MM.1S (cell line): ENCODE data around the gene TMEM114.

Source experiments
- DNase-seq: peaks from one replicate; pipeline ENCODE4 v3.0.0-alpha.2; 2015
- H2AFZ ChIP-seq: fragments of 300-600 bp; sonication (generic); 2 replicates; pipeline ENCODE4 v1.6.0; 2016; ENCODE audit warnings: antibody characterized with exemption, low read length
- H3F3A ChIP-seq: fragments of 300-600 bp; sonication (generic); 2 replicates; pipeline ENCODE4 v1.6.1; 2016; ENCODE audit warnings: mild to moderate bottlenecking, antibody characterized with exemption, low read length, moderate library complexity, mixed read lengths; ENCODE audit not compliant: insufficient read depth
- H3K27ac ChIP-seq: fragments of 300-600 bp; sonication (generic); 2 replicates; pipeline ENCODE4 v1.5.1; 2016; ENCODE audit warnings: mild to moderate bottlenecking, low read length
- H3K27me3 ChIP-seq: fragments of 300-600 bp; sonication (generic); replicated peaks from 2 replicates; pipeline ENCODE4 v1.6.0; 2016; ENCODE audit warnings: low read length; ENCODE audit not compliant: insufficient read depth
- H3K36me3 ChIP-seq: fragments of 300-600 bp; sonication (generic); replicated peaks from 2 replicates; pipeline ENCODE4 v1.6.1; 2016; ENCODE audit warnings: mild to moderate bottlenecking, low read length, mixed read lengths; ENCODE audit not compliant: insufficient read depth
- H3K4me1 ChIP-seq: fragments of 300-600 bp; sonication (generic); 2 replicates; pipeline ENCODE4 v1.6.1; 2016; ENCODE audit warnings: low read length, mixed read lengths
- H3K4me2 ChIP-seq: fragments of 300-600 bp; sonication (generic); 2 replicates; pipeline ENCODE4 v1.6.0; 2016; ENCODE audit warnings: low read depth, low read length
- H3K4me3 ChIP-seq: fragments of 300-600 bp; sonication (generic); 2 replicates; pipeline ENCODE4 v1.5.1; 2016; ENCODE audit warnings: low read length, mixed read lengths
- H3K79me2 ChIP-seq: fragments of 300-600 bp; sonication (generic); 2 replicates; pipeline ENCODE4 v1.6.1; 2016; ENCODE audit warnings: mixed run types, low read length, mixed read lengths
- H3K9ac ChIP-seq: fragments of 300-600 bp; sonication (generic); 2 replicates; pipeline ENCODE4 v1.6.1; 2016; ENCODE audit warnings: low read length, mixed read lengths
- H3K9me2 ChIP-seq: fragments of 300-600 bp; sonication (generic); replicated peaks from 2 replicates; pipeline ENCODE4 v1.6.1; 2016; ENCODE audit warnings: mild to moderate bottlenecking, low read length, mixed read lengths; ENCODE audit not compliant: insufficient read depth
- H3K9me3 ChIP-seq: fragments of 300-600 bp; sonication (generic); replicated peaks from 2 replicates; pipeline ENCODE4 v1.6.1; 2016; ENCODE audit warnings: mild to moderate bottlenecking, low read length, mixed read lengths; ENCODE audit not compliant: insufficient read depth
- H4K20me1 ChIP-seq: fragments of 300-600 bp; sonication (generic); 2 replicates; pipeline ENCODE4 v1.6.1; 2016; ENCODE audit warnings: mild to moderate bottlenecking, low read length, moderate library complexity, mixed read lengths; ENCODE audit not compliant: insufficient read depth
- CTCF ChIP-seq: fragments of 300-600 bp; sonication (generic); IDR thresholded peaks from 2 replicates; pipeline ENCODE4 v1.5.1; 2016; ENCODE audit warnings: antibody characterized with exemption, low read length, mixed read lengths
- EZH2 ChIP-seq: fragments of 300-600 bp; sonication (generic); optimal IDR thresholded peaks from 2 replicates; pipeline ENCODE3; 2017; ENCODE audit warnings: low read depth, mild to moderate bottlenecking, antibody characterized with exemption, low read length, mixed read lengths
- EZH2phosphoT487 ChIP-seq: fragments of 300-600 bp; sonication (generic); IDR thresholded peaks from 2 replicates; pipeline ENCODE4 v1.6.1; 2018; ENCODE audit warnings: antibody characterized with exemption, low read length

The TMEM114 gene

DNA sequence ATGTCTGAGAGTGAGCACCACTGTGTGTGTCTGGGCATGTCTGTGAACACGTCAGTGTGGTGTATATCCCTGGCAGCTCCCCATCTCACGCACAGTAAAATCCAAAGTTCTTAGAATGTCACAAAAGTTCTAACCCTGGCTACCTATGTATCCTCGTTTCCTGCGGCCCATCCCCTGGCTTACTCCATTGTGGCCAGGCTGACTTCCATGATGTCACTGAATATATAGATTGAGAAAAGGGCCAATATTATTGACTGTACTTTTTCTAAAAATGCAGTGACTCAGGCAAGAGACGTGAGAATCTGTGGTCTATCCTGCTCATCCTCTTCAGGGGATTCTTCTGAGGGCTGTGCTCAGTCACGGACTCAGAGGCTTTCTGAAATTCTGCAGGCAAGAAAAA is 30.2 kb upstream of the TMEM114 start:
- Histone ChIP-seq H3K27ac (no peak overlapping the region), H4K20me1 (no peaks in the 10 kb centered on the region), H3K9ac (no peak overlapping the region), H2AFZ (no peak overlapping the region), H3K36me3 (no peaks in the 10 kb centered on the region), H3K9me2 (no peaks in the 10 kb centered on the region), H3F3A (no peaks in the 10 kb centered on the region), H3K4me1 (no peaks in the 10 kb centered on the region), H3K4me2 (no peak overlapping the region), H3K9me3 (no peaks in the 10 kb centered on the region), H3K27me3 (no peaks in the 10 kb centered on the region), H3K79me2 (peaks cover 38% of the 10 kb centered on the region), H3K4me3 (no peak overlapping the region)
- DNase-seq: no peak
- TF ChIP-seq EZH2phosphoT487 (no peak), CTCF (no peak), EZH2 (no peak)

DNA sequence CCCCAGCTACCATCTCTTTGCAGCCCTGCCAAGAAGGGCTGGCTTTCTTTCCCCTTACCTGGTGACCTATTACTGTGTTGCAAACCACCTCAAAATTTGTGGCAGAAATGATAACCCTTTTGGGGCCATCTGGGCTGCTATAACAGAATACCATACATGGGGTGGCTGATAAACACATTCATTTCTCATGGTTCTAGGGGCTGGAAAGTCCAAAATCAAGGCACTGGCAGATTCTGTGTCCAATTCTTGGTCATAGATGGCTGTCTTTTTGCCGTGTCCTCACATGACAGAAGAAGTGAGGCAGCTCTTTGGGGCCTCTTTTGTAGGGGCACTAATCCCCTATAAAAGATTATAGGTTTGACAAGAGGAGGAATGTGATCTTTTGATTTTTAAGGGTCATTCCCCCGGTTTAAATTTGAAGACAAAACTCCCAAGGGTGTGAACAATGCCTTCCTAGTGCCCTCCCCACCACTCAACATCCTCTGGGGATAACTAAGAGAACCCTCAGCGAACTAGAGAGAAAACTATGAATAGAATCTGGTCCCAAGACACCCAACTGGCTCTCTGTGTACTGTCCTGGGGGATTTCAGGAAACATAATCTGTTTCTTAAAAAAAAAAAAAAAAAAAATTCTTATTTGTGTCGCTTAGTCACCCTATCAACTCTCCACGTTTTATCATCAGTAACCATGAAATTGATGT is 29.5 kb upstream of the TMEM114 start:
- Histone ChIP-seq H3K9ac (no peak overlapping the region), H3F3A (no peaks in the 10 kb centered on the region), H3K9me2 (no peaks in the 10 kb centered on the region), H3K79me2 (peaks cover 33% of the 10 kb centered on the region), H3K4me2 (no peak overlapping the region), H4K20me1 (no peaks in the 10 kb centered on the region), H3K9me3 (no peaks in the 10 kb centered on the region), H3K36me3 (no peaks in the 10 kb centered on the region), H3K4me1 (no peaks in the 10 kb centered on the region), H2AFZ (0 out of 2 replicates have a peak overlapping the region, but pooled peaks have one; percentile 34), H3K4me3 (no peak overlapping the region), H3K27me3 (no peaks in the 10 kb centered on the region), H3K27ac (no peak overlapping the region)
- no peak for DNase-seq
- TF ChIP-seq EZH2phosphoT487 (no peak), EZH2 (no peak)

DNA sequence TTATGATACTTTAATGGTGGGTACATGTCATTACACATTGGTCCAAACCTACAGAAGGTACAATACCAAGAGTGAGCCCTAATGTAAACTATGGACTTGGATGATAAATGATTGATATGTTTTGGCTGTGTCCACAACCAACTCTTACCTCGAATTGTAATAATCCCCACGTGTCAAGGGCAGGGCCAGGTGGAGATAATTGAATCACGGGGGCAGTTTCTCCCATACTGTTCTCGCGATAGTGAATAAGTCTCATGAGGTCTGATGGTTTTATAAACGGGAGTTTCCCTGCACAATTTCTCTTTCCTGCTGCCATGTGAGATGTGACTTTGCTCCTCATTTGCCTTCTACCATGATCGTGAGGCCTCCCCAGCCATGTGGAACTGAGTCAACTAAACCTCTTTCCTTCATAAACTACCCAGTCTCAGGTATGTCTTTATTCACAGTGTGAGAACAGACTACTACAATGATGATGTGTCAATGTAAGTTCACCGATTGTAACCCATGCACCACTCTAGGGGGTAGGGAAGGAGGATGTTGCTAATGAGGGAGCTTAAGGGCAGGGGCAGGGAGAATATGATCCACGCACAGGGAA is 24.2 kb upstream of the TMEM114 start:
- Histone ChIP-seq H3K9me2 (no peaks in the 10 kb centered on the region), H3K4me1 (no peaks in the 10 kb centered on the region), H3K79me2 (no peaks in the 10 kb centered on the region), H2AFZ (no peak overlapping the region), H3K4me2 (no peak overlapping the region), H3K4me3 (no peak overlapping the region), H3K27me3 (no peaks in the 10 kb centered on the region), H3K36me3 (no peaks in the 10 kb centered on the region), H3K27ac (no peak overlapping the region), H3F3A (no peaks in the 10 kb centered on the region), H3K9me3 (no peaks in the 10 kb centered on the region), H4K20me1 (no peaks in the 10 kb centered on the region), H3K9ac (no peak overlapping the region)
- DNase-seq: no peak
- no peak for TF ChIP-seq CTCF
- TF ChIP-seq EZH2phosphoT487: no peak
- no peak for TF ChIP-seq EZH2
